HEK293 (cell line): ENCODE results near the gene SNCB.
A peak's percentile ranks its signal among the peaks of the same experiment; 100 is the strongest.

Experiments used
- CTCF ChIA-PET: fragments of 350-600 bp; formaldehyde crosslinking; extraction: SDS; loops from one replicate; lab custom pipeline; 2021; ENCODE audit warnings: antibody characterized with exemption; lab: Yijun Ruan, JAX
- POLR2A ChIA-PET: fragments of 300-600 bp; formaldehyde crosslinking; extraction: SDS; loops from one replicate; lab custom pipeline; 2020; ENCODE audit warnings: antibody characterized with exemption, inconsistent platforms; lab: Yijun Ruan, JAX
- H3K27ac ChIP-seq: fragments of 200-500 bp; sonication (Bioruptor generic); 2 replicates; pipeline ENCODE4 v1.5.1; 2014; ENCODE audit warnings: low read depth, low read length, control low read depth, inconsistent platforms; ENCODE audit errors: extremely low read depth
- H3K36me3 ChIP-seq, 2 experiments: fragments of 200-500 bp in 1 of 2; sonication (Bioruptor generic) in 1 of 2; 1 replicate in 1 of 2; 2 replicates in 1 of 2; pipeline ENCODE4 v1.5.1; 2014 to 2017; ENCODE audit warnings: inconsistent platforms in 2 of 2, low read length in 2 of 2; ENCODE audit not compliant: control insufficient read depth in 2 of 2, insufficient read depth in 1 of 2
- H3K4me1 ChIP-seq: fragments of 200-500 bp; sonication (Bioruptor generic); 2 replicates; pipeline ENCODE4 v1.5.1; 2014; ENCODE audit warnings: mild to moderate bottlenecking, low read length, inconsistent platforms; ENCODE audit not compliant: control insufficient read depth, insufficient read depth
- H3K4me3 ChIP-seq: 2 replicates; pipeline ENCODE4 v1.5.1; 2011; ENCODE audit warnings: low read depth, mild to moderate bottlenecking, control low read depth, low read length, moderate library complexity
- H3K9me3 ChIP-seq: fragments of 200-500 bp; sonication (Bioruptor generic); 2 replicates; pipeline ENCODE4 v1.5.1; 2014; ENCODE audit warnings: low read depth, low read length, inconsistent platforms; ENCODE audit not compliant: control insufficient read depth, insufficient read depth
- ATF2 ChIP-seq: fragments of 450-650 bp; formaldehyde crosslinking; IDR thresholded peaks from 2 replicates; pipeline ENCODE4 v1.5.1; 2016; ENCODE audit warnings: missing biosample characterization, missing genetic modification characterization, low read depth
- EGR2 ChIP-seq: fragments of 450-650 bp; formaldehyde crosslinking; IDR thresholded peaks from 2 replicates; pipeline ENCODE4 v1.5.1; 2016; ENCODE audit warnings: low read depth, missing biosample characterization, missing genetic modification characterization
- TSHZ1 ChIP-seq: fragments of 450-650 bp; formaldehyde crosslinking; IDR thresholded peaks from 2 replicates; pipeline ENCODE4 v1.5.1; 2016; ENCODE audit warnings: missing biosample characterization, missing genetic modification characterization, borderline replicate concordance
- ZBTB21 ChIP-seq: fragments of 450-650 bp; formaldehyde crosslinking; IDR thresholded peaks from 2 replicates; pipeline ENCODE4 v1.5.1; 2017; ENCODE audit warnings: missing biosample characterization, missing genetic modification characterization
- ZFHX2 ChIP-seq: fragments of 450-650 bp; formaldehyde crosslinking; conservative IDR thresholded peaks from 2 replicates; pipeline ENCODE4 v1.5.1; 2016; ENCODE audit warnings: missing biosample characterization, missing genetic modification characterization
- ZNF148 ChIP-seq: fragments of 450-650 bp; formaldehyde crosslinking; IDR thresholded peaks from 2 replicates; pipeline ENCODE4 v1.5.0; 2017; ENCODE audit warnings: missing biosample characterization, missing genetic modification characterization, borderline replicate concordance
- ZNF18 ChIP-seq: fragments of 450-650 bp; formaldehyde crosslinking; IDR thresholded peaks from 2 replicates; pipeline ENCODE4 v1.5.1; 2016; ENCODE audit warnings: missing biosample characterization, missing genetic modification characterization
- ZNF645 ChIP-seq: fragments of 450-650 bp; formaldehyde crosslinking; IDR thresholded peaks from 2 replicates; pipeline ENCODE4; 2016; ENCODE audit warnings: missing biosample characterization, missing genetic modification characterization
- ZNF664 ChIP-seq: fragments of 450-650 bp; formaldehyde crosslinking; IDR thresholded peaks from 2 replicates; pipeline ENCODE4 v1.5.1; 2016; ENCODE audit warnings: missing biosample characterization, missing genetic modification characterization
- ZNF701 ChIP-seq: fragments of 450-650 bp; formaldehyde crosslinking; IDR thresholded peaks from 2 replicates; pipeline ENCODE4 v1.5.1; 2016; ENCODE audit warnings: missing biosample characterization, missing genetic modification characterization

SNCB gene

GRCh38 chr5:176577312-176578176 is 52.8 kb downstream of the SNCB start (continued):
- no peak for TF ChIP-seq ZNF18 (tag by site-specific recombination)
- TF ChIP-seq ZNF148 (tag by site-specific recombination), result no peak
- no peak for TF ChIP-seq ZBTB21 (tag by site-specific recombination)
- no peak for TF ChIP-seq ATF2 (tag by site-specific recombination)
- TF ChIP-seq ZNF701 (tag by site-specific recombination), result no peak
- TF ChIP-seq ZNF664 (tag by site-specific recombination), result no peak

- CTCF ChIA-PET, result interaction anchor here (1.1 kb wide), 1 partner anchor 85 kb away, joined by 4 read pairs; no protein-coding TSS in a partner anchor
- no peaks in the 10 kb centered on the region for H3K9me3 ChIP-seq
- peak; percentile 54 for TF ChIP-seq EGR2 (tag by site-specific recombination)
- peak; percentile 27 for TF ChIP-seq ZFHX2 (tag by site-specific recombination)
- no peak for TF ChIP-seq TSHZ1 (tag by site-specific recombination)
- no peak for TF ChIP-seq ZNF645 (tag by site-specific recombination)
- H3K4me1 ChIP-seq, result no peaks in the 10 kb centered on the region
- no peaks in the 10 kb centered on the region for H3K36me3 ChIP-seq
- H3K4me3 ChIP-seq, result no peak overlapping the region
- POLR2A ChIA-PET, result no interaction called here
- H3K27ac ChIP-seq, result no peak overlapping the region
Measured at GRCh38 chr5:176575488-176576422, 54.6 kb downstream of the SNCB start.
